Measurements from ENCODE around the gene GAPT.

Gene GAPT

GRCh38 chr5:58491216-58491892, at the start of gene GAPT:
Gene GAPT (plus strand): TSS chr5:58491435. CDS start chr5:58494537, 3,102 bp downstream.
- peak; percentile 81 for DNase-seq

- DNase-seq, result no peak
Measured at GRCh38 chr5:58444805-58445204, 46.4 kb upstream of the GAPT start.

GRCh38 chr5:58446024-58446423, 45.2 kb upstream of the GAPT start:
- DNase-seq, result no peak

GRCh38 chr5:58447226-58447625, 44.0 kb upstream of the GAPT start:
- DNase-seq, result no peak

- no peak for DNase-seq
Measured at GRCh38 chr5:58450018-58450417, 41.2 kb upstream of the GAPT start.

GRCh38 chr5:58450811-58451629, 40.2 kb upstream of the GAPT start:
- DNase-seq, result no peak

GRCh38 chr5:58451732-58452565, 39.3 kb upstream of the GAPT start:
- no peak for DNase-seq

GRCh38 chr5:58452566-58453258, 38.5 kb upstream of the GAPT start:
- DNase-seq, result no peak

- no peak for DNase-seq
Measured at GRCh38 chr5:58453306-58453705, 37.9 kb upstream of the GAPT start.

- no peak for DNase-seq
Measured at GRCh38 chr5:58454025-58454424, 37.2 kb upstream of the GAPT start.

- no peak for DNase-seq
Measured at GRCh38 chr5:58455066-58455465, 36.2 kb upstream of the GAPT start.

GRCh38 chr5:58455480-58455879, 35.8 kb upstream of the GAPT start:
- no peak for DNase-seq

- DNase-seq, result no peak
Measured at GRCh38 chr5:58456026-58456425, 35.2 kb upstream of the GAPT start.

GRCh38 chr5:58456486-58456885, 34.7 kb upstream of the GAPT start:
- no peak for DNase-seq

GRCh38 chr5:58457050-58457449, 34.2 kb upstream of the GAPT start:
- no peak for DNase-seq

GRCh38 chr5:58458141-58458742, 33.0 kb upstream of the GAPT start:
- DNase-seq, result no peak

- no peak for DNase-seq
Measured at GRCh38 chr5:58458743-58459145, 32.5 kb upstream of the GAPT start.

- peak; percentile 20 for DNase-seq
Measured at GRCh38 chr5:58459146-58460001, 31.9 kb upstream of the GAPT start.

- peak; percentile 78 for DNase-seq
Measured at GRCh38 chr5:58460002-58460731, 31.1 kb upstream of the GAPT start, which contains the start of gene PLK2. Gene PLK2 (minus strand): TSS chr5:58460086. CDS start chr5:58459959, 127 bp downstream.

- DNase-seq, result peak; percentile 93
Measured at GRCh38 chr5:58460732-58461286, 30.4 kb upstream of the GAPT start.
